ENCODE measurements around the gene SCAMP5.
A peak's percentile ranks its signal among the peaks of the same experiment; 100 is the strongest.

The SCAMP5 gene

GRCh38 chr15:75001310-75001709 lies 5.9 kb downstream of the SCAMP5 start:
- TF ChIP-seq, protein P1, sequence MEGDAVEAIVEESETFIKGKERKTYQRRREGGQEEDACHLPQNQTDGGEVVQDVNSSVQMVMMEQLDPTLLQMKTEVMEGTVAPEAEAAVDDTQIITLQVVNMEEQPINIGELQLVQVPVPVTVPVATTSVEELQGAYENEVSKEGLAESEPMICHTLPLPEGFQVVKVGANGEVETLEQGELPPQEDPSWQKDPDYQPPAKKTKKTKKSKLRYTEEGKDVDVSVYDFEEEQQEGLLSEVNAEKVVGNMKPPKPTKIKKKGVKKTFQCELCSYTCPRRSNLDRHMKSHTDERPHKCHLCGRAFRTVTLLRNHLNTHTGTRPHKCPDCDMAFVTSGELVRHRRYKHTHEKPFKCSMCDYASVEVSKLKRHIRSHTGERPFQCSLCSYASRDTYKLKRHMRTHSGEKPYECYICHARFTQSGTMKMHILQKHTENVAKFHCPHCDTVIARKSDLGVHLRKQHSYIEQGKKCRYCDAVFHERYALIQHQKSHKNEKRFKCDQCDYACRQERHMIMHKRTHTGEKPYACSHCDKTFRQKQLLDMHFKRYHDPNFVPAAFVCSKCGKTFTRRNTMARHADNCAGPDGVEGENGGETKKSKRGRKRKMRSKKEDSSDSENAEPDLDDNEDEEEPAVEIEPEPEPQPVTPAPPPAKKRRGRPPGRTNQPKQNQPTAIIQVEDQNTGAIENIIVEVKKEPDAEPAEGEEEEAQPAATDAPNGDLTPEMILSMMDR (conservative IDR thresholded peaks at IDR 0.05) = no peak
- peak overlapping the region; percentile 98; the same call in 1 of the 2 replicates for H3K27ac ChIP-seq

DNA sequence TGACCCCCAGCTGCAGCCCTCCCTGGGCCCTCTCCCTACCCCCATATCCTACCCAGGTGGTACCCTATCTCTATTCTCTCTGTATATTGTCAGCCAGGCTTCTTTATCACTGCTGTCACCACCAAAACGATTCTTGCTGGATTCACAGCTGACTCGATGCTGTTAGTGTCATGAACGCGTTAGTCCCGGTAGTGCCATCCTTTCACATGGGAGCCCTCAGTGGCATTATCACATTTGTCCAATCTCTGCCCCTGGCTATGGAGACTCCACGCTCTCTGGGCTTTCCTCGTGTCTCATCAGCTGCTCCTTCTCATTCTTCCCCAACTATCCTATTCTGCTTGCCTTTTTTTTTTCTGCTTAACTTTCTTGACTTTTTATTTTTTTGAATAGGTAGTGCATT lies 7.0 kb downstream of the SCAMP5 start:
- TF ChIP-seq, protein P1 (conservative IDR thresholded peaks at IDR 0.05) = no peak
- H3K27ac ChIP-seq = peak overlapping the region; percentile 98

DNA sequence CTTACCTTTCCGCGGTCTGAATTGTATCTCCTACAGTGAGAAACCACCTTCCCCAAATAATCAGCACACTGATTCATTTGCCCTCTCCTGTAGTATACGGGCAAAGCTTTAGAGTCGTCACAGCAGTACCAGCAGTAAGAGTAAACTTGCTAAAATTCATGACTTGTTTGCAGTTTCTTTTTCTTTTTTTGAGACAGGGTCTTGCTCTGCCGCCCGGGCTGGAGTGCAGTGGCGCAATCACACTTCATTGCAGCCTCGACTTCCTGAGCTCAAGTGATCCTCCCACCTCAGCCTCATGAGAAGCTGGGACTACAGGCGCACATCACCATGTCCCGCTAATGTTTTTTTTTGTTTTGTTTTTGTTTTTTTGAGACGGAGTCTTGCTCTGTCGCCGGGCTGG lies 11.9 kb downstream of the SCAMP5 start:
- H3K27ac ChIP-seq = peak overlapping the region; percentile 3; the same call in 1 of the 2 replicates
- TF ChIP-seq, protein P1 (conservative IDR thresholded peaks at IDR 0.05) = no peak

DNA sequence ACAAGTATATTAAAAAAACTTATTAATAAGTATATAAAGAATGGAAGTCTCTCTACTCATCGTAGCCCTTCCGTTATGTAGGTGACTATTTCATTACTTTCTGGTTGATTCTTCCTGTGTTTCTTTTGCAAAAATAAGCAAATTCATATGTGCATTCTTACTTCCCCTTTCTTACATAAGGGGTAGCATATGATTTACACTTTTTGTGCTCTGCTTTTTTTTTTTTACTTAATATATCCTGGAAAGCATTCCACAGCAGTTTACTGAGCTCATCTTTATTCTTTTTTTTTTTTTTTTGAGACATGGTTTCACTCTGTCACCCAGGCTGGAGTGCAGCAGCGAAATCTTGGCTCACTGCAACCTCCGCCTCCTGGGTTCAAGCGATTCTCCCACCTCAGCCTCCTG lies 12.9 kb downstream of the SCAMP5 start:
- TF ChIP-seq, protein P1 (conservative IDR thresholded peaks at IDR 0.05) = no peak
- peak overlapping the region; percentile 5; the same call in 1 of the 2 replicates for H3K27ac ChIP-seq

DNA sequence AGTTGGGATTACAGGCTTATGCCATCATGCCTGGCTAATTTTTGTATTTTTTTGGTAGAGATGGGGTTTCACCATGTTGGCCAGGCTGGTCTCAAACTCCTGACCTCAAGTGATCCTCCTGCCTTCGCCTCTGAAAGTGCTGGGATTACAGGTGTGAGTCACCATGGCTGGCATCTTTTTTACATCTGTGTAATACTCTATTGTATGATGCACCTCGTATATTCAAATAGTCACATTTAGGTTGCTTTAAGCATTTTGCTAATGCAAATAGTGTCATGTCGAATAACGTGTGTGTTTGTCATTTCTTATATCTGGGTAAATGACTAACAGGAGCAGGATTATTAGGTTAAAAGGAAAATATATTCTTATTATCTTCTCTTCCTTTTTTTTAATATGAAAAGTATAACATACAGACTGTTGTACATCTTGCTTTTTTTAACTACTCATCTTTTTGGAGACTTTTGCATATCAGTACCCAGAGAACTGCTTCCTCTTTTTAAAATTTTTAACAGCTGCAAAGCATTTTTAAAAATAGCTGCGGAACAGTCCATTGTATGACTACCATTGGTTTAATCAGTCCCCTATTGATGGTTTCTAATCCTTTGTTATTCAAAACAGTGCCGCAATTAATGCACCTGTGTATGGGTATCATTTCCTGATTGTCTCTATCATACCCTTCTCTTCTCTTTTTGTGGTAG lies 13.4 kb downstream of the SCAMP5 start:
- H3K27ac ChIP-seq = no peak overlapping the region
- TF ChIP-seq, protein P1 (conservative IDR thresholded peaks at IDR 0.05) = no peak

DNA sequence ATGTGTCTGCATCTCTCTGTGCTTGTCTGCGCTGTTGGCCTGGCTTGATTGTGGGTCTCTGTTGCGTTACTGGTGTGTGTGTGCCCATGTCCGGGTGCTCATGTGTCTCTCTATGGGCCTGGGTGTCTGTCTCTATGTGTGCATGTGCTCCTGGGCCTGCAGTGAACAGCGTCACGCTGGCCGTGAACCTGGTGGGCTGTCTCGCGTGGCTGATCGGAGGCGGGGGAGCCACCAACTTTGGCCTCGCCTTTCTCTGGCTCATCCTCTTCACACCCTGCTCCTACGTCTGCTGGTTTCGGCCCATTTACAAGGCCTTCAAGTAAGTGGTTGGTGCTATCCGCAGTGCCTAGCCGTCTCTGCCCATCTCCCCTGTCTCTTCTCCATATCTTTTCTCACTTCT lies 21.1 kb downstream of the SCAMP5 start:
- H3K27ac ChIP-seq = peak overlapping the region; percentile 96
- TF ChIP-seq, protein P1 (conservative IDR thresholded peaks at IDR 0.05) = no peak

- TF ChIP-seq, protein P1 (conservative IDR thresholded peaks at IDR 0.05) = no peak
- peak overlapping the region; percentile 96 for H3K27ac ChIP-seq
These were observed 24.6 kb downstream of the SCAMP5 start for GRCh38 chr15:75019916-75020315.
